ENCODE measurements around the gene KIR2DL4.
"Not testable (repeated sequence)": the region's sequence is repeated elsewhere in the genome, so short reads cannot be mapped to it uniquely, and the experiment has no call there.

The KIR2DL4 gene

GRCh38 chr19:54803410-54803809, at the start of gene KIR2DL4:
TSS of gene KIR2DL4 (plus strand) at chr19:54803610. CDS start at chr19:54803652, 42 bp downstream.
- DNase-seq, result no peak

- not testable (repeated sequence) for DNase-seq
Observed at GRCh38 chr19:54756204-54757110, 47.0 kb upstream of the KIR2DL4 start.

- DNase-seq, result not testable (repeated sequence)
Observed at GRCh38 chr19:54758577-54758976, 44.8 kb upstream of the KIR2DL4 start.

GRCh38 chr19:54764219-54764618, 39.2 kb upstream of the KIR2DL4 start:
- DNase-seq, result not testable (repeated sequence)

- not testable (repeated sequence) for DNase-seq
Observed at GRCh38 chr19:54766464-54766863, 36.9 kb upstream of the KIR2DL4 start.

- not testable (repeated sequence) for DNase-seq
Observed at GRCh38 chr19:54769646-54770045, 33.8 kb upstream of the KIR2DL4 start, which contains the start of gene KIR2DL1. TSS of gene KIR2DL1 (plus strand) at chr19:54769793. CDS start at chr19:54769851, 58 bp downstream.

GRCh38 chr19:54770511-54770910, 32.9 kb upstream of the KIR2DL4 start:
- not testable (repeated sequence) for DNase-seq

- not testable (repeated sequence) for DNase-seq
Observed at GRCh38 chr19:54771018-54771960, 32.1 kb upstream of the KIR2DL4 start.

- not testable (repeated sequence) for DNase-seq
Observed at GRCh38 chr19:54772666-54773065, 30.7 kb upstream of the KIR2DL4 start.

- DNase-seq, result not testable (repeated sequence)
Observed at GRCh38 chr19:54775095-54775815, 28.2 kb upstream of the KIR2DL4 start.

GRCh38 chr19:54775830-54776229, 27.6 kb upstream of the KIR2DL4 start:
- DNase-seq, result not testable (repeated sequence)

- not testable (repeated sequence) for DNase-seq
Observed at GRCh38 chr19:54777851-54778250, 25.6 kb upstream of the KIR2DL4 start.

- not testable (repeated sequence) for DNase-seq
Observed at GRCh38 chr19:54778896-54779295, 24.5 kb upstream of the KIR2DL4 start.

- not testable (repeated sequence) for DNase-seq
Observed at GRCh38 chr19:54782916-54783315, 20.5 kb upstream of the KIR2DL4 start.

- DNase-seq, result not testable (repeated sequence)
Observed at GRCh38 chr19:54786091-54786723, 17.2 kb upstream of the KIR2DL4 start.

GRCh38 chr19:54788154-54788553, 15.3 kb upstream of the KIR2DL4 start:
- DNase-seq, result not testable (repeated sequence)

GRCh38 chr19:54790711-54791110, 12.7 kb upstream of the KIR2DL4 start:
- no peak for DNase-seq

GRCh38 chr19:54791476-54791875, 11.9 kb upstream of the KIR2DL4 start:
- no peak for DNase-seq

- DNase-seq, result no peak
Observed at GRCh38 chr19:54792814-54793213, 10.6 kb upstream of the KIR2DL4 start.

GRCh38 chr19:54795758-54796157, 7.7 kb upstream of the KIR2DL4 start:
- no peak for DNase-seq

GRCh38 chr19:54804101-54804500, 691 bp downstream of the KIR2DL4 start:
- no peak for DNase-seq

- DNase-seq, result no peak
Observed at GRCh38 chr19:54804571-54804970, 1.2 kb downstream of the KIR2DL4 start.

Measured in NCI-H524 treated with DMSO at 0.1 percent for 48 hours (cell line).